ENCODE results near the gene NID1.
"Not testable (repeated sequence)": the region's sequence is repeated elsewhere in the genome, so short reads cannot be mapped to it uniquely, and the experiment has no call there.

The NID1 gene

DNA sequence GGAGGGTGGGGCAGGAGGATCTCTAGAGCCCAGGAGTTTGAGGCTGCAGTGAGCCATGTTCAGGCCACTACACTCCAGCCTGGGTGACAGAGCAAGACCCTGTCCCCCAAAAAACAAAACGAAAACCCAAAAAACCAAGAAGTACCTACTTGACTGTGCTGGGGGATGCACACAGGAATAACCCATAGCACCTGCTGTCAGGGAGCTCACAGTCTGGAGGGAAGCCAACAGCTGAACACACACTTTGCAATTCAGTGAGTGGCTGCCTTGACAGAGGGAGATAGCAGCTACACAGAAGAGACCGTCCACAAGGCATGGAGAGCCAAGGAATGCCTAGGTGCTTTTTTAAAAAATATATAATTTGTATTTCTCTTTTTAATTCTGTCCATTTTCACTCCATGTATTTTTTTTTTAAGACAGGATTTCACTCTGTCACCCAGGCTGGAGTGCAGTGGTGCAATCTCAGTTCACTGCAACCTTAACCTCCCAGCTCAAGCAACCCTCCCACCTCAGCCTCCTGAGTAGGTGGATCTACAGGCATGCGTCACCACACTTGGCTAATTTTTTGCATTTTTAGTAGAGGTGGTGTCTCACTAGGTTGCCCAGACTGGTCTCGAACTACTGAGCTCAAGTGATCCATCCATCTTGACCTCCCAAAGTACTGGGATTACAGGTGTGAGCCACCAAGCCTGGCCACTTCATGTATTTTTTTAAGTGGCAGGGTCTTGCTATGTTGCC lies 68.7 kb downstream of the NID1 start:
- no peak for DNase-seq

GRCh38 chr1:235995511-235995910 lies 69.4 kb downstream of the NID1 start:
- no peak for DNase-seq

DNA sequence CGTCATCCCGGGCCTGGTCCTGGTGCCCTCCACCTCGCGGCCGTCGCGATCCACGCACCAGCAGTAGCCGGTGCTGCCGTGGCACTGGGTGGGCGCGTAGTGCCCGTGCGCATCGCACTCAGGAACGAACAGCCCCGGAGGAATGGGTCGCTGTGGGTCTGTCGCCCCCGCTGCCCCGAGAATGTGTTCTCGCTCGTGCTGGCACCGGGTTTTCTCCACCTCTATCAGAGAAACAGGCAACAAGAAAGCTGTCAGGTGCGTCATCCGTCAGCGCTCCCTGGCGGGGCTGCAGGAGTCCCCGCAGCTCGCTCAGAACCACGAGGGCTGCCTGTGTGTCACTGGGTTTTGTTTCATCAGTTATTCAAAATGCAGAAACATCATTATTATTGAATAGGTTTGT lies 71.2 kb downstream of the NID1 start:
- no peak for DNase-seq

- no peak for DNase-seq
These were observed 72.0 kb downstream of the NID1 start for GRCh38 chr1:235992868-235993267.

DNA sequence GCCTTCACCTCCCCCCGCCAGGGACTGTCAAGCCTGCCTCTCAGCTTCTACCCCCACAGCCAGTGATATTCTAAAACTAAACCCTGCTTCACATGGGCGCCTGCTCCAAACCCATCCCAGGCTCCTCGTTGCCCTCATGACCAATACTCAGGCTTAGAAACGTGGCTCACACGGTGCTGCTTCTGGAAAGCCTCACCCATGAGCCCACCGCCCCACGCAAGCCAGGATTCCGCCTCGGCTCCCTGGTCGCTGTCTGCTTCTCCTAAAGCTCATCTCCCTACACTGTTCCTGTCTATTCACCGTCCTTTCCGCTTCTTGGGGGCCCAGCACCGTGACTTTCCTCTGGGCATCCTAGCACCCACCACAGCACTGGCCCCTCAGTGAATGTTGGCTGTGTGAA lies 72.5 kb downstream of the NID1 start:
- DNase-seq = no peak

DNA sequence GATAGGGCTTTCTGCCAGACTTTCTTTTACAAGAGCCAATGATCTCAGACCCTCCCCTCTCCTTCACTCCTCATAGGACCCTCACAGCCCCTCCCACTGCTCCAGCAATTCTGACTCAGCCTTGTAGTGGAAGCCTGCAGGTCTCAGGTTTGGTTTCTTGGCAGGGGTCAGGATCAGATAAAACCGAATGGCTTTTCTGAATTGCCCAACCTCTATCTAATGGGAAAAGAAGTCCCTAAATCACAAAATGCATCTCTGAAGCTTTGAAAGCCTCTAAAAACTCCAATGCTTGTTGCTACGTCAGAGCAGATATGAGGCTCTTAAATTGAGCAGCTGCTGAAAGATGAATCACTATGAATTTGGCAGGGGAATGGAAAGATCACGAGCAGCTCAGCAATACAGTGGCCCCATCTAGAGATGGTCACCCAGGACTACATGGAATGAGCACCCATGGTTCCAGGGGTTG lies 74.5 kb downstream of the NID1 start:
- DNase-seq = no peak

- DNase-seq = no peak
These were observed 75.8 kb downstream of the NID1 start for GRCh38 chr1:235989105-235989504.

- DNase-seq = peak; percentile 19 to 41 (median 36)
These were observed 78.0 kb downstream of the NID1 start for GRCh38 chr1:235986869-235987268.

GRCh38 chr1:235984041-235984825 lies 80.7 kb downstream of the NID1 start:
- DNase-seq = peak; percentile 70 to 89 (median 82)

DNA sequence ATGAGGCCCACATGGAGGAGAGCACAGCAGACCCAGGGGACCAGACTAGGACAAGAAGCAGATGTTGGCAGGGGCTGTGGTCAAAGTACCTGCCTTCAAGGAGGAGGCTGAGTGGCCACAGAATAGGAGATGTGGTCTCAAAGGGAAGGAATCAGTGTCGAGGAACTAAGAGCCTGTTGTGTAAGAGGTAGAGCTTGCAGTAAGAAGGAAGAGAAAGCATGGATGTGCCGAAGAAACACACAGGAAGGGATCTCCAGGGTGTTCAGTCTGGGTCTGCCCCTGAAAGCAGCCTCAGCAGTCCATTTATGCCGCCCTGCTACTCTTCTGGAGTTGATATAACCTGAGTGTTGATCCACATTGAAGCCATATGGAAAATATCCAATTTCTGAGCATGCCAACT lies 83.9 kb downstream of the NID1 start:
- DNase-seq = peak; percentile 50 to 60 (median 58)

GRCh38 chr1:235979716-235980333 lies 85.1 kb downstream of the NID1 start:
- DNase-seq = no peak

DNA sequence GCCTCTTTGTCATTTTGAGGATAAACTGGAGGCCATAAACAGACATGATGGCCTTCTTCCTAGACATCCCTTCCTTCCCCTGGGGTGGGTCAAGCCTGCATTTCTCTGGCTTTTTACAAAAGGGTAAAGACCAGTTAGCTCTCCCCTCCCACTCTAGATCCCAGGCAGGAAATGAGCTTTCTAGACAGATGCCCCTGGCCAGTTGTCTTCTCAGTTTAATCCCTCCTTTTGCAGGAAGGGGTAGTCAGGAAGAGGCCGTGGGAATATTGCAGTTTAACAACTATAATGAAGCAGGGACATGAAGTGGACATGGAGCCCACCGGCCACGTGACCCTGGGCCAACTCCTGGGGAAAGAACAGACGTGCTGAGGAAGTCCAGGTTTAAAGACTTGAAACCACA lies 85.7 kb downstream of the NID1 start:
- no peak for DNase-seq

GRCh38 chr1:235976490-235976889 lies 88.4 kb downstream of the NID1 start:
- DNase-seq = no peak

- DNase-seq = no peak
These were observed 90.3 kb downstream of the NID1 start for GRCh38 chr1:235974616-235975015.

- DNase-seq = not testable (repeated sequence)
These were observed 92.2 kb downstream of the NID1 start for GRCh38 chr1:235972691-235973090.

DNA sequence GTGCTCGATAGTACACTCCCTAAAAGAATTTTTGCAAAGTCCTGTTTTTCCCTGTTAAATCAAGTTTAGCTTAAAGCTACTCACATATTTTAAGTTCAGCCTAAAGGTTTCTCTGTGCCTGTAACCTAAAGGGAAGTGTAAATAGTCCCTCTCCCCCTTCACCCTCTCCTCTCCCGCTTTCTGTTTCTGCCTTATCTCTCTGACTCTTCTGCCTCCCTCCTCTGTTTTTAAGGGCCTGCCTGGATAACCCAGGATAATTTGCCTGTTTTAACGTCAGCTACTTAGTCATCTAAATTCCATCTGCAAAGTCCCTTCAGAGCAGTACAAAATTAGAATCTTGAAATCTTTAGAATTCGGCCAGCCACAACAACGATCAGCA lies 92.6 kb downstream of the NID1 start:
- DNase-seq = peak; percentile 65 to 78 (median 69)

GRCh38 chr1:235971571-235972310 lies 93.1 kb downstream of the NID1 start:
- peak; percentile 97 to 100 (median 99) for DNase-seq

DNA sequence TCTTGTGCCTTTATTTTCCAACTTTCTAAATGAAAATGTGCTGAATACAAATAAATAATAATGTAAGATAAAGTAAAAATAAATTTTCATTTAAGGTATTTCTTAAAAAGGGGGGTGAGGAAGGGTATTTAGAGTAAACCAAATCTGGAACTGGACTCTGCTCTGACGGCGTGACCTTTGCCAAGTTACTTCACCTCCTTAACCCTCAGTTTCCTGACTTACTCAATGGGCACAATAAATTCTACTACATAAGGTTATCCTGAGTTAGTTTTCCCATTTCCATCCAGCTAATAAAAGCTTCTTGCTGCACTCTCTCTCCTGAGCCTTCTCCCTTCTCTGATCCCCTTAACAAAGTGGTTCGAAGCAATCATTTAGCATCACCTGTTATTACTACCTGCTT lies 93.9 kb downstream of the NID1 start:
- peak; percentile 20 to 50 (median 46) for DNase-seq

DNA sequence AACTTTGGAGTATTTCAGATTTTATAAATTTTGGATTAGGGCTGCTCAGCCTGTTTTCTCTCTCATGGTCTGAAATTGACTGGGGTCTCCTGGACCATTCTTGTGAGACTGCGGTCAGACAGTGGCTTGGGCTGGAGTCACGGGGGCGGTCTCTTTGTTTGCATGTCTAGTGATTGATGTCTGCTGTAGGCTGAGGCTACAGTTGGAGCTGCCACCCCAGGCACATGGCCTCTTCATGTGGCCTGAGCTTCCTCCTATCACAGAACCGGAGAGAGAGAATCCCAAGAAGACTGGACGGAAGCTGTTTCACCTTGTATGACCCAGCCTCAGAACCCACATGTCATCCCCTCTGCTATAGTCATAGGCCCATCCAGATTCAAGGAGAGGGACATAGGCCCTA lies 96.1 kb downstream of the NID1 start:
- no peak for DNase-seq

- DNase-seq = not testable (repeated sequence)
These were observed 98.8 kb downstream of the NID1 start for GRCh38 chr1:235966134-235966533.

DNA sequence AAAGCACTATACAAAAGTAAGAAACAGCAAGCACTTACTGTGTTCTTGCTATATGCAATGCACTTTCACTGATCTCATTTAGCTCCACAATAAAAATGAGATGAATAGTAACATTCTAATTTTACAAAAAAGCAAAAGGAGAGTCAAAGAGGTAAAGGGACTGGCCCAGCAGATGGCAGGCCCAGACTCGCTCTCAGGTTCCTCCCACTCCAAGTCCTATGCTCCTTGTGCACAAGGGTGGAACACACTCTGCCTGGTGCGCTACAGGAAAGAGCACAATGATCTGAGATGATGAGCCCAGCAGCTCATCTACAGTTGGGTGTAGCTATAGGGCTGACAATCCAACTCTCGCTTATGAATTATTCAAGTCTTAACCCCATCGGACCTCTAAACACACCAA lies 104.1 kb downstream of the NID1 start:
- no peak for DNase-seq

GRCh38 chr1:235958021-235958420 lies 106.9 kb downstream of the NID1 start:
- no peak for DNase-seq

- DNase-seq = no peak
These were observed 109.1 kb downstream of the NID1 start for GRCh38 chr1:235955777-235956176.

Data from suppressor macrophage treated with lipopolysaccharide for 1 hour (primary cell).